T-helper 2 cell treated with Interferon-gamma antibody and Interleukin-4, amounts not matched to agents 5 μg/mL and 100 μg/mL, for 36 hours (primary cell): ENCODE measurements around the gene KRT83.

Experiments used
- DNase-seq: peaks from one replicate; pipeline ENCODE4 v3.0.0; 2021; ENCODE audit warnings: low spot score
- H3K27ac Mint-ChIP-seq: one replicate; pipeline ENCODE4 v1.8.0; 2021; ENCODE audit warnings: mild to moderate bottlenecking, mixed read lengths
- H3K27me3 Mint-ChIP-seq: one replicate; pipeline ENCODE4 v1.8.0; 2021; ENCODE audit warnings: low read depth, mixed read lengths
- H3K36me3 Mint-ChIP-seq: one replicate; pipeline ENCODE4 v1.8.0; 2021; ENCODE audit warnings: low read depth, mixed read lengths
- H3K4me1 Mint-ChIP-seq: one replicate; pipeline ENCODE4 v1.8.0; 2021; ENCODE audit warnings: low read depth, mixed read lengths
- H3K4me3 Mint-ChIP-seq: one replicate; pipeline ENCODE4 v1.8.0; 2022; ENCODE audit warnings: mild to moderate bottlenecking, moderate library complexity, mixed read lengths
- H3K9me3 Mint-ChIP-seq: one replicate; pipeline ENCODE4 v1.8.0; 2021; ENCODE audit warnings: mixed read lengths

The KRT83 gene

GRCh38 chr12:52333321-52333720 lies 12.1 kb upstream of the KRT83 start:
- Mint-ChIP-seq H3K27me3 (peaks cover 2% of the 10 kb centered on the region), H3K27ac (no peak overlapping the region), H3K4me3 (no peak overlapping the region), H3K36me3 (no peaks in the 10 kb centered on the region), H3K9me3 (no peaks in the 10 kb centered on the region), H3K4me1 (peaks cover 3% of the 10 kb centered on the region)
- DNase-seq = no peak

GRCh38 chr12:52332381-52332780 lies 11.2 kb upstream of the KRT83 start:
- H3K27ac Mint-ChIP-seq = no peak overlapping the region
- no peak for DNase-seq
- H3K4me1 Mint-ChIP-seq = peaks cover 5% of the 10 kb centered on the region
- no peaks in the 10 kb centered on the region for H3K36me3 Mint-ChIP-seq
- peaks cover 2% of the 10 kb centered on the region for H3K27me3 Mint-ChIP-seq
- no peak overlapping the region for H3K4me3 Mint-ChIP-seq
- no peaks in the 10 kb centered on the region for H3K9me3 Mint-ChIP-seq

GRCh38 chr12:52331833-52332232 lies 10.6 kb upstream of the KRT83 start:
- Mint-ChIP-seq H3K36me3 (no peaks in the 10 kb centered on the region), H3K27me3 (peaks cover 2% of the 10 kb centered on the region), H3K9me3 (no peaks in the 10 kb centered on the region), H3K4me3 (no peak overlapping the region), H3K27ac (no peak overlapping the region), H3K4me1 (peaks cover 5% of the 10 kb centered on the region)
- DNase-seq = no peak

GRCh38 chr12:52331039-52331438 lies 9.8 kb upstream of the KRT83 start:
- DNase-seq = no peak
- Mint-ChIP-seq H3K9me3 (no peaks in the 10 kb centered on the region), H3K27me3 (peaks cover 2% of the 10 kb centered on the region), H3K4me1 (peaks cover 2% of the 10 kb centered on the region), H3K36me3 (no peaks in the 10 kb centered on the region), H3K4me3 (no peak overlapping the region), H3K27ac (no peak overlapping the region)

GRCh38 chr12:52327830-52328500 lies 6.8 kb upstream of the KRT83 start:
- H3K27ac Mint-ChIP-seq = no peak overlapping the region

GRCh38 chr12:52327052-52327829 lies 6.0 kb upstream of the KRT83 start:
- Mint-ChIP-seq H3K4me3 (no peak overlapping the region), H3K27ac (no peak overlapping the region), H3K9me3 (no peaks in the 10 kb centered on the region), H3K4me1 (peaks cover 2% of the 10 kb centered on the region), H3K36me3 (no peaks in the 10 kb centered on the region), H3K27me3 (peaks cover 15% of the 10 kb centered on the region)
- peak; percentile 73 for DNase-seq

More at GRCh38 chr12:52327830-52328500, 6.8 kb upstream of the KRT83 start:
- Mint-ChIP-seq H3K4me1 (peaks cover 2% of the 10 kb centered on the region), H3K36me3 (no peaks in the 10 kb centered on the region), H3K27me3 (peaks cover 11% of the 10 kb centered on the region), H3K9me3 (no peaks in the 10 kb centered on the region), H3K4me3 (no peak overlapping the region)
- no peak for DNase-seq

- no peaks in the 10 kb centered on the region for H3K36me3 Mint-ChIP-seq
- DNase-seq = no peak
- no peak overlapping the region for H3K4me3 Mint-ChIP-seq
- no peak overlapping the region for H3K27ac Mint-ChIP-seq
- H3K4me1 Mint-ChIP-seq = peaks cover 2% of the 10 kb centered on the region
- H3K9me3 Mint-ChIP-seq = no peaks in the 10 kb centered on the region
- peaks cover 29% of the 10 kb centered on the region for H3K27me3 Mint-ChIP-seq
Observed at GRCh38 chr12:52324153-52324444, 2.9 kb upstream of the KRT83 start.

- no peaks in the 10 kb centered on the region for H3K9me3 Mint-ChIP-seq
- peaks cover 30% of the 10 kb centered on the region for H3K27me3 Mint-ChIP-seq
- no peak for DNase-seq
- no peaks in the 10 kb centered on the region for H3K36me3 Mint-ChIP-seq
- H3K4me1 Mint-ChIP-seq = peaks cover 2% of the 10 kb centered on the region
- no peak overlapping the region for H3K27ac Mint-ChIP-seq
- no peak overlapping the region for H3K4me3 Mint-ChIP-seq
Observed at GRCh38 chr12:52323416-52324152, 2.4 kb upstream of the KRT83 start.

GRCh38 chr12:52323001-52323400 lies 1.8 kb upstream of the KRT83 start:
- Mint-ChIP-seq H3K4me3 (no peak overlapping the region), H3K27ac (no peak overlapping the region), H3K9me3 (no peaks in the 10 kb centered on the region), H3K4me1 (peaks cover 2% of the 10 kb centered on the region), H3K27me3 (peaks cover 32% of the 10 kb centered on the region), H3K36me3 (no peaks in the 10 kb centered on the region)
- DNase-seq = no peak

- H3K36me3 Mint-ChIP-seq = no peaks in the 10 kb centered on the region
- no peak overlapping the region for H3K4me3 Mint-ChIP-seq
- no peaks in the 10 kb centered on the region for H3K4me1 Mint-ChIP-seq
- no peak overlapping the region for H3K27ac Mint-ChIP-seq
- H3K27me3 Mint-ChIP-seq = peaks cover 32% of the 10 kb centered on the region
- no peak for DNase-seq
- no peaks in the 10 kb centered on the region for H3K9me3 Mint-ChIP-seq
Observed at GRCh38 chr12:52322069-52322468, 871 bp upstream of the KRT83 start.

GRCh38 chr12:52321418-52321817 lies 220 bp upstream of the KRT83 start:
- no peaks in the 10 kb centered on the region for H3K36me3 Mint-ChIP-seq
- peaks cover 32% of the 10 kb centered on the region for H3K27me3 Mint-ChIP-seq
- H3K4me1 Mint-ChIP-seq = no peaks in the 10 kb centered on the region
- no peak overlapping the region for H3K27ac Mint-ChIP-seq
- H3K9me3 Mint-ChIP-seq = no peaks in the 10 kb centered on the region
- DNase-seq = no peak
- H3K4me3 Mint-ChIP-seq = no peak overlapping the region

- no peaks in the 10 kb centered on the region for H3K36me3 Mint-ChIP-seq
- no peak overlapping the region for H3K4me3 Mint-ChIP-seq
- DNase-seq = no peak
- H3K4me1 Mint-ChIP-seq = no peaks in the 10 kb centered on the region
- H3K27ac Mint-ChIP-seq = no peak overlapping the region
- peaks cover 23% of the 10 kb centered on the region for H3K27me3 Mint-ChIP-seq
- H3K9me3 Mint-ChIP-seq = no peaks in the 10 kb centered on the region
Observed at GRCh38 chr12:52319097-52319496, 2.1 kb downstream of the KRT83 start.

GRCh38 chr12:52318241-52318990 lies 2.8 kb downstream of the KRT83 start:
- no peaks in the 10 kb centered on the region for H3K9me3 Mint-ChIP-seq
- H3K27ac Mint-ChIP-seq = no peak overlapping the region
- H3K4me3 Mint-ChIP-seq = no peak overlapping the region
- DNase-seq = no peak
- H3K4me1 Mint-ChIP-seq = no peaks in the 10 kb centered on the region
- no peaks in the 10 kb centered on the region for H3K36me3 Mint-ChIP-seq
- H3K27me3 Mint-ChIP-seq = peaks cover 26% of the 10 kb centered on the region
